Measurements from ENCODE around the gene TMEM250. TPM values are rescaled to one million over a fixed set of nuclear protein-coding genes. Genes with fewer than 3 reads are reported as not detected.
A peak's percentile ranks its signal among the peaks of the same experiment; 100 is the strongest.

TMEM250 gene
- total and polyA plus RNA-seq, 9 of the 15 experiments (the other 6 are each of a cell fraction or from before 2014, with no cell fraction given), result 0.32 to 44.6 (median 12.2) TPM

GRCh38 chr9:136081826-136082495, 36.7 kb downstream of the TMEM250 start:
- Histone ChIP-seq H3K79me2 (ENCODE audit: control insufficient read depth, insufficient read depth, low read length) (peaks cover 95% of the 10 kb centered on the region), H3K27me3 (ENCODE audit: control insufficient read depth in 2 of 2, insufficient read depth in 2 of 2, low read length in 2 of 2) (no peaks in the 10 kb centered on the region), H4K20me1 (replicated peaks; ENCODE audit: control insufficient read depth, insufficient read depth, low read length) (peaks cover 43% of the 10 kb centered on the region), H3K9me1 (ENCODE audit: control insufficient read depth, insufficient read depth, low read length) (peaks cover 5% of the 10 kb centered on the region), H3K36me3 (ENCODE audit: control insufficient read depth, insufficient read depth, low read length) (peaks cover 53% of the 10 kb centered on the region; the same call in 2 of the 3 replicates), H3K9me3 (replicated peaks; ENCODE audit: control insufficient read depth, insufficient read depth, low read depth, low read length) (no peaks in the 10 kb centered on the region), H3K4me1 (replicated peaks in 1 of 2; ENCODE audit: control insufficient read depth in 2 of 2, insufficient read depth in 2 of 2, low read length in 2 of 2) (peaks cover 0 to 79% of the 10 kb centered on the region in 2 experiments; a peak in 2 of 5 replicates), H2AFZ (ENCODE audit: low read depth, low read length) (no peak overlapping the region), H3K4me2 (ENCODE audit: insufficient read depth, low read length) (no peak overlapping the region), H3K9ac (ENCODE audit: insufficient read depth in 1 of 2, low read depth in 2 of 2, low read length in 2 of 2) (no peak overlapping the region), H3K27ac (ENCODE audit: extremely low read depth, low read depth, low read length) (no peak overlapping the region), H3K4me3 (no peak overlapping the region)
- ATAC-seq, result no peak
- POLR2A ChIA-PET, result interaction anchor here (0.9 to 1.0 kb wide), 3 partner anchors 9 to 91 kb away, joined by 3 read pairs; no protein-coding TSS in a partner anchor
- 92% methylated on average over 21 of the region's 24 CpGs for WGBS (ENCODE audit: insufficient coverage, low coverage, missing lambda C conversion rate)
- no peak for DNase-seq (ENCODE audit: extremely low read depth in 1 of 4, low spot score in 3 of 4)
- BruUV-seq (replicated peaks), result no TSS peak
- CTCF ChIA-PET (ENCODE audit: low intra/inter-chr PET ratio), result no interaction called here
- in situ Hi-C loops (cut with MboI), result no loop called here
- no peak for FAIRE-seq
- intact Hi-C loops (cut with micrococcal nuclease), result no loop called here
- TF ChIP-seq POLR2G (IDR thresholded peaks at IDR 0.05; ENCODE audit: low read depth, low read length) (peak; percentile 64), ZNF77 (CRISPR knock-in tag; IDR thresholded peaks at IDR 0.05) (no peak), HDAC1 (IDR thresholded peaks at IDR 0.05) (no peak), TCF7L2 (IDR thresholded peaks at IDR 0.05; ENCODE audit: low read depth, low read length) (no peak), RBFOX2 (IDR thresholded peaks at IDR 0.05; ENCODE audit: low read depth, low read length) (0 out of 2 replicates have a peak, but pooled peaks have one; percentile 15), SP2 (IDR thresholded peaks at IDR 0.05; ENCODE audit: extremely low read depth, low read depth, low read length, poor library complexity, severe bottlenecking) (no peak), ZFP1 (CRISPR knock-in tag; IDR thresholded peaks at IDR 0.05) (no peak), ZBTB34 (CRISPR knock-in tag; IDR thresholded peaks at IDR 0.05) (no peak), ZZZ3 (IDR thresholded peaks at IDR 0.05) (no peak), ZNF561 (CRISPR knock-in tag; conservative IDR thresholded peaks at IDR 0.05) (no peak), ZNF134 (CRISPR knock-in tag; conservative IDR thresholded peaks at IDR 0.05) (no peak), REST (IDR thresholded peaks at IDR 0.05; ENCODE audit: borderline replicate concordance) (no peak), REST (CRISPR knock-in tag; IDR thresholded peaks at IDR 0.05; ENCODE audit: low read depth) (no peak)
